ENCODE data around the gene RTP2. TPM values are rescaled to one million over a fixed set of nuclear protein-coding genes. Genes with fewer than 3 reads are reported as not detected.

RTP2 gene
- total and polyA plus RNA-seq, 2 of the 4 experiments (the other 2 are of a cell fraction): not detected

DNA sequence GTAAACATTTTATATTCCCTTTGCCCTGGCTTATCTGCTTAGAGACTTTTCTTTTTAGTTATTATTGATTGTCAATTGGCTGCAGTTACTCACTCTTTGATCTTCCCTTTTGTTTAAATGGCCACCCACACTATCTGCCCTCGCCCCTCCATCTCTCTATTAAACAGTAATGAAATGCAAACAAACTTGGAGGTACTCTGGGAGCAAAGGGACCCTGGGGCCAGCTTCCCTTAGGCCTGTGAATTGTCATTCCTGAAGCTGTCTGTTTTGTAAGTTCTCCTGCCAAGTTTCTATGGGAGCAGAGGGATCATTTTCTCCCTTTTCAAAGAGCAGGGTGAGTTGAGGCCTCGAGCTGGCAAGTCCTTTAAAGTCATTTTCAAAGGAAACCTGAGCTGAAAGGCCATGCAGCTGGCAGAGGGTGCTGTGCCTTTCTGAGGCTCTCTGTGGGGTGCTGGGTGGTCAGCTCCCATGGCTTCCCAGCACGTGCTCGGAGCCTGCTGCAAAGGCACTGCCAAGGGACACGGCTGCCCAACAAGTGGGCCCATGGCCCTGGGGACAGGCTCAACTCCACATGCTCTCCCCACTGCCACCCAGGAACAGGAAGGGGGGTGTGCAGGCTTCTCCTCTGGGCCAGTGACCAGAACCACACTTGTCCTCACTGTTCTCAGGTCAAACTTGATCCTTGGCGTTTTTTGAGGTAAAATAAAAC, 17.4 kb upstream of the RTP2 start:
- Histone ChIP-seq H3K9ac (ENCODE audit: low read depth, low read length) (no peak overlapping the region), H3K4me3 (ENCODE audit: insufficient read depth, low read depth, low read length) (no peak overlapping the region), H3K9me1 (ENCODE audit: insufficient read depth, low read length) (peaks cover 3% of the 10 kb centered on the region; the same call in 1 of the 2 replicates), H4K20me1 (ENCODE audit: insufficient read depth, low read length) (no peaks in the 10 kb centered on the region), H4K8ac (ENCODE audit: low read depth in 2 of 2, low read length in 2 of 2) (no peak overlapping the region), H2AK5ac (ENCODE audit: low read depth, low read length) (no peak overlapping the region), H3K4ac (ENCODE audit: low read depth, low read length) (no peak overlapping the region), H3K23ac (ENCODE audit: low read depth, low read length) (no peak overlapping the region), H3K27ac (ENCODE audit: insufficient read depth, low read length) (no peak overlapping the region), H2BK120ac (ENCODE audit: low read depth, low read length) (no peak overlapping the region), H3K27me3 (ENCODE audit: control insufficient read depth, insufficient read depth, low read length) (peaks cover 3% of the 10 kb centered on the region; the same call in 1 of the 2 replicates), H3K36me3 (ENCODE audit: control insufficient read depth, insufficient read depth, low read length) (peaks cover 32% of the 10 kb centered on the region), H2BK20ac (ENCODE audit: low read depth, low read length) (no peak overlapping the region), H2AFZ (replicated peaks; ENCODE audit: low read length, poor library complexity) (peak overlapping the region; percentile 63), H2AK9ac (replicated peaks; ENCODE audit: low read depth, low read length, poor library complexity) (no peak overlapping the region), H4K5ac (ENCODE audit: low read depth, low read length) (no peak overlapping the region), H2BK5ac (ENCODE audit: low read depth, low read length, poor library complexity, severe bottlenecking) (no peak overlapping the region), H3K14ac (replicated peaks; ENCODE audit: low read depth, low read length) (no peak overlapping the region), H3K4me2 (ENCODE audit: low read depth, low read length) (no peak overlapping the region), H3K9me3 (ENCODE audit: control insufficient read depth, insufficient read depth, low read length) (no peaks in the 10 kb centered on the region), H4K91ac (ENCODE audit: insufficient read depth, low read depth, low read length) (no peak overlapping the region), H3K79me1 (ENCODE audit: low read depth in 1 of 2, low read length in 2 of 2) (0 out of 4 replicates have a peak, but pooled peaks cover 0 to 4% of the 10 kb centered on the region in 2 experiments), H3K56ac (ENCODE audit: extremely low read depth, insufficient read depth, low read length) (no peak overlapping the region), H2BK15ac (ENCODE audit: low read depth, low read length) (no peak overlapping the region), H3K4me1 (ENCODE audit: control insufficient read depth, insufficient read depth, low read length) (peaks cover 2% of the 10 kb centered on the region; the same call in 1 of the 2 replicates), H3K18ac (ENCODE audit: low read depth, low read length) (no peak overlapping the region)
- CTCF ChIA-PET: no interaction called here
- intact Hi-C loops (cut with micrococcal nuclease): no loop called here
- in situ Hi-C loops (cut with MboI; ENCODE audit: low sequenced_read_pairs): loop anchor here (25.0 kb wide), 1 partner anchor 1518 kb away; no protein-coding TSS in a partner anchor
- ATAC-seq (ENCODE audit: low read depth) (peak; percentile 19), DNase-seq (no peak)
- dilution Hi-C loops (cut with HindIII; ENCODE audit: low sequenced_read_pairs, unreplicated experiment): no loop called here
- no CpG with 5 or more reads among the region's 6 CpGs for WGBS, 2 experiments (ENCODE audit: extremely low coverage in 2 of 2, insufficient read length in 1 of 2)
- POLR2A ChIA-PET (ENCODE audit: unreplicated experiment): no interaction called here
- no TSS peak for BruUV-seq (replicated peaks)
- TF ChIP-seq RAD21 (IDR thresholded peaks at IDR 0.05; ENCODE audit: low read length) (no peak), MAFK (IDR thresholded peaks at IDR 0.05; ENCODE audit: low read depth, low read length) (no peak), NFE2L2 (IDR thresholded peaks at IDR 0.05; ENCODE audit: low read depth, low read length) (no peak), SMC3 (IDR thresholded peaks at IDR 0.05; ENCODE audit: low read depth, low read length) (no peak), RCOR1 (IDR thresholded peaks at IDR 0.05; ENCODE audit: insufficient replicate concordance, low read length) (no peak), BHLHE40 (IDR thresholded peaks at IDR 0.05; ENCODE audit: low read depth, low read length) (no peak), CHD1 (IDR thresholded peaks at IDR 0.05; ENCODE audit: low read depth, low read length) (no peak), POLR2A (IDR thresholded peaks at IDR 0.05; ENCODE audit: low read depth, low read length) (no peak), MXI1 (IDR thresholded peaks at IDR 0.05; ENCODE audit: borderline replicate concordance, low read depth, low read length) (no peak), MAZ (IDR thresholded peaks at IDR 0.05; ENCODE audit: borderline replicate concordance, low read depth, low read length) (no peak), FOS (IDR thresholded peaks at IDR 0.05; ENCODE audit: low read depth, low read length) (no peak), CEBPB (IDR thresholded peaks at IDR 0.05; ENCODE audit: low read depth, low read length) (no peak), RFX5 (IDR thresholded peaks at IDR 0.05; ENCODE audit: low read depth, low read length) (no peak)
- TF ChIP-seq, protein P1, sequence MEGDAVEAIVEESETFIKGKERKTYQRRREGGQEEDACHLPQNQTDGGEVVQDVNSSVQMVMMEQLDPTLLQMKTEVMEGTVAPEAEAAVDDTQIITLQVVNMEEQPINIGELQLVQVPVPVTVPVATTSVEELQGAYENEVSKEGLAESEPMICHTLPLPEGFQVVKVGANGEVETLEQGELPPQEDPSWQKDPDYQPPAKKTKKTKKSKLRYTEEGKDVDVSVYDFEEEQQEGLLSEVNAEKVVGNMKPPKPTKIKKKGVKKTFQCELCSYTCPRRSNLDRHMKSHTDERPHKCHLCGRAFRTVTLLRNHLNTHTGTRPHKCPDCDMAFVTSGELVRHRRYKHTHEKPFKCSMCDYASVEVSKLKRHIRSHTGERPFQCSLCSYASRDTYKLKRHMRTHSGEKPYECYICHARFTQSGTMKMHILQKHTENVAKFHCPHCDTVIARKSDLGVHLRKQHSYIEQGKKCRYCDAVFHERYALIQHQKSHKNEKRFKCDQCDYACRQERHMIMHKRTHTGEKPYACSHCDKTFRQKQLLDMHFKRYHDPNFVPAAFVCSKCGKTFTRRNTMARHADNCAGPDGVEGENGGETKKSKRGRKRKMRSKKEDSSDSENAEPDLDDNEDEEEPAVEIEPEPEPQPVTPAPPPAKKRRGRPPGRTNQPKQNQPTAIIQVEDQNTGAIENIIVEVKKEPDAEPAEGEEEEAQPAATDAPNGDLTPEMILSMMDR (conservative IDR thresholded peaks at IDR 0.05; ENCODE audit: low read depth, low read length): no peak
- TF ChIP-seq, protein P2, sequence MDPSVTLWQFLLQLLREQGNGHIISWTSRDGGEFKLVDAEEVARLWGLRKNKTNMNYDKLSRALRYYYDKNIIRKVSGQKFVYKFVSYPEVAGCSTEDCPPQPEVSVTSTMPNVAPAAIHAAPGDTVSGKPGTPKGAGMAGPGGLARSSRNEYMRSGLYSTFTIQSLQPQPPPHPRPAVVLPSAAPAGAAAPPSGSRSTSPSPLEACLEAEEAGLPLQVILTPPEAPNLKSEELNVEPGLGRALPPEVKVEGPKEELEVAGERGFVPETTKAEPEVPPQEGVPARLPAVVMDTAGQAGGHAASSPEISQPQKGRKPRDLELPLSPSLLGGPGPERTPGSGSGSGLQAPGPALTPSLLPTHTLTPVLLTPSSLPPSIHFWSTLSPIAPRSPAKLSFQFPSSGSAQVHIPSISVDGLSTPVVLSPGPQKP (IDR thresholded peaks at IDR 0.05; ENCODE audit: borderline replicate concordance, low read depth, low read length): no peak
- TF ChIP-seq, protein P3, sequence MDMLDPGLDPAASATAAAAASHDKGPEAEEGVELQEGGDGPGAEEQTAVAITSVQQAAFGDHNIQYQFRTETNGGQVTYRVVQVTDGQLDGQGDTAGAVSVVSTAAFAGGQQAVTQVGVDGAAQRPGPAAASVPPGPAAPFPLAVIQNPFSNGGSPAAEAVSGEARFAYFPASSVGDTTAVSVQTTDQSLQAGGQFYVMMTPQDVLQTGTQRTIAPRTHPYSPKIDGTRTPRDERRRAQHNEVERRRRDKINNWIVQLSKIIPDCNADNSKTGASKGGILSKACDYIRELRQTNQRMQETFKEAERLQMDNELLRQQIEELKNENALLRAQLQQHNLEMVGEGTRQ (IDR thresholded peaks at IDR 0.05; ENCODE audit: low read depth, low read length): no peak
